ENCODE results near the gene ROPN1B.
"Not testable (repeated sequence)": the region's sequence is repeated elsewhere in the genome, so short reads cannot be mapped to it uniquely, and the experiment has no call there.

The ROPN1B gene

GRCh38 chr3:125990253-125990970, 21.4 kb downstream of the ROPN1B start:
- TF ChIP-seq POLR2A (IDR thresholded peaks at IDR 0.05; ENCODE audit: low read length) = peak; percentile 64
- TF ChIP-seq GATA1 (IDR thresholded peaks at IDR 0.05; ENCODE audit: low read depth, low read length) = no peak
- DNase-seq = peak; percentile 59 to 69

GRCh38 chr3:125996751-125997150, 27.8 kb downstream of the ROPN1B start:
- not testable (repeated sequence) for DNase-seq

DNA sequence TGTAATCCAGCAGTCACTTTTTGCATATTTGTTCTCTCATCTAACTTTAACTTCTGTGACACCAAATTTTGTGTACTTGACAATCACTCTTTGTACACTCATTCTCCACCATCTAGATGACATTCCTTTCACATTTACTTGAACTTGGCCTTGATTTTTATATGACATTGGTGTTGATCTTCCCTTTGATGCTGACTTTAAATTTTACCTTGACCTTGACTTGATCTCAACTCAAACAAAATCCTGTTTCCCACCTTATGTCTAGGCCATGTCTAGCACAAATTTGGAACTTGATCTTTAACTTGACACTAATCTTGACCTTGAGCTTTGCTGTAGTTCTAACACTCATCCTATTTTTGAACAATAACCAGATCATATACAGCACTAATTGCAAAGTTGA, 33.2 kb downstream of the ROPN1B start:
- no peak for DNase-seq
- TF ChIP-seq GATA1 (IDR thresholded peaks at IDR 0.05; ENCODE audit: low read depth, low read length) (no peak), POLR2A (IDR thresholded peaks at IDR 0.05; ENCODE audit: low read length) (no peak)

DNA sequence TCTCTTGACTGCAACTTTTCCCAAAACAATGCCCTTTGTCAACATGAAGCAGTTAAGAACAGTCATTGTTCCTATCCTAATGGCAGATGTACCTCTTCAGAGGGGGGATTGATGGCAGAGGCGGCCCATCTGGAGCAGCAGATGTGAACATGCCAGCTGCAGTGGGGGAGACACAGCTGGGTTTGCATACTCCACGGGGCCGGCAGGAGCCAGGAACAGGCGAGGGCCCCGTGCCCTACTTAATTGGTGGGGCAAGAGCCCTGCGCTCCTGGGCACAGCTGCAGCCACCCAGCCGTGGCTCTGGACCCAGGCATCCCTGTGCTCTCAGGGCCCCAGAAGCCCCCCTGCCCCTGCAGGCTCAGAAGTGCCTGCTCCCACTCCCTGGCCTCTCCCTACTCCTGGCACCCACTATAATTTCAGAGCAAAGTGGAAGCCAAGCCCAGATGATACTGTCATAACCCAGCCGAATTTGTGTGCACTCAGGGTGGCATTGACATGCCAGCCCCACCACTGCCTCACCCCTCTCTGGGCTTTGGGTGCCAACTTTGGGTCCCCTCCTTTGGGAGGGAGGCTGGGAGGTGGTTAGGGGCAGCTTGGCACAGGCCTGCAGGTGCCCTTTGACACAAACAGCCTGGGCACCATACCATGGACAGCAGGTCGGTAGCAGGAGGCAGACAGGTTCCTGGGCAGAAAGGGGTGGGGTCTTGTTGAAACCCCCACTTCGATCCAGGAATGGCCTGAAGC, 34.6 kb downstream of the ROPN1B start:
- no peak for TF ChIP-seq POLR2A (IDR thresholded peaks at IDR 0.05; ENCODE audit: low read length)
- no peak for TF ChIP-seq GATA1 (IDR thresholded peaks at IDR 0.05; ENCODE audit: low read depth, low read length)
- DNase-seq = no peak

DNA sequence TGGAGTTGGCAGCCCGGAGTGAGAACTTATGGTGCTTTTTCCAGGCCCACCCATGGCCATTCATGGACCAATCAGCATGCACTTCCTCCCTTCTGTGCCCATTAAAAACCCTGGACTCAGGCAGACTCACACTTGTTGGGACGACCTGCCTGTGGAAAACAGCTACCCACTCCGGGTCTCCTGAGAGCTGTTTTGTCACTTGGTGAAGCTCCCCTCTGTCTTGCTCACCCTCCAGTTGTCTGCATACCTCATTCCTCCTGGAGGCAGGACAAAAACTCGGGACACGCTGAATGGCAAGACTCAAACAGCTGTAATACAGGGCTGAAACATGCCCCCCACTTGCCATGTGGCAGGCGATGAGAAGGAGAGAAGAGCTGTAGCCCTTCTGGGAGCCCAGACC, 35.2 kb downstream of the ROPN1B start:
- no peak for DNase-seq
- TF ChIP-seq GATA1 (IDR thresholded peaks at IDR 0.05; ENCODE audit: low read depth, low read length) (no peak), POLR2A (IDR thresholded peaks at IDR 0.05; ENCODE audit: low read length) (no peak)

- DNase-seq = no peak
- TF ChIP-seq GATA1 (IDR thresholded peaks at IDR 0.05; ENCODE audit: low read depth, low read length) = no peak
- no peak for TF ChIP-seq POLR2A (IDR thresholded peaks at IDR 0.05; ENCODE audit: low read length)
Observed at GRCh38 chr3:126004692-126005091, 35.7 kb downstream of the ROPN1B start.

DNA sequence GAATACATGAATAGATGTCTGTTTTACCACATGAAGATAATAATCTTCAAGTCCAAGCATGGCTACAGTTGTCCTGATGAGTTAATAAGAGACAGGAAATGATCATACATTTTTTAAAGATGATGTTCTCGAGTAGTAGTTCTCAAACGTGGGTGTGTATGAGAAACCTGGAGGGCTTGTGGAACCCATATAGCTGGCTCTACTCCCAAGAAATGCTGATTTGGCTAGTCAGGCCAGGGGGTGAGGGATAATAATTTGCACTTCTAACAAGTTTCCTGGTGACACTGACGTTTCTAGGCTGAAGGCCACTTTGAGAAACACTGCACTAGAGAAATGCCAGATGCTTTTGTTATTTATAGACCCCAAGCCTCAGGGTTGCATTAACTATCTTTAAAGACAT, 37.0 kb downstream of the ROPN1B start:
- DNase-seq = no peak
- TF ChIP-seq POLR2A (IDR thresholded peaks at IDR 0.05; ENCODE audit: low read length) (no peak), GATA1 (IDR thresholded peaks at IDR 0.05; ENCODE audit: low read depth, low read length) (no peak)

GRCh38 chr3:126008219-126008618, 39.2 kb downstream of the ROPN1B start:
- no peak for TF ChIP-seq POLR2A (IDR thresholded peaks at IDR 0.05; ENCODE audit: low read length)
- TF ChIP-seq GATA1 (IDR thresholded peaks at IDR 0.05; ENCODE audit: low read depth, low read length) = no peak
- no peak for DNase-seq

DNA sequence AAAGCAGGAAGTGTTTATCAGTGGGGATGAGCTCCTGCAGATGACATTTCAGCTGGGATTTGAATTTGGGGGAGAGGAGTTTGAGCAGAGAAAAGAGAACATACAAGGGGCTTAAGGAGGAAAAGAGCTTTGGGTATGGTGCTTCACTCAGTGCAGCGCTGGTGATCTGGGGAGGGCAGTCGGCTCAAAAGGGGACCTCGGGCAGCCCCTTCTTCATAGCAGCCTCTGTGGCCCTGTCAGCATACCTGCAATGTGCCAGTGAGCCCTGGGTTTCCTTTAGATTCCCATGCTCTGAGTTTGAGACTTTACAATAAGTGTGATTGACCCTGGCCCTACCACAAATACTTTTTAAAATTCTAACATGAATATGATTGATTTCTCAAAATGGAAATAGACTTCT, 40.2 kb downstream of the ROPN1B start:
- no peak for DNase-seq
- TF ChIP-seq POLR2A (IDR thresholded peaks at IDR 0.05; ENCODE audit: low read length) = no peak
- no peak for TF ChIP-seq GATA1 (IDR thresholded peaks at IDR 0.05; ENCODE audit: low read depth, low read length)

DNA sequence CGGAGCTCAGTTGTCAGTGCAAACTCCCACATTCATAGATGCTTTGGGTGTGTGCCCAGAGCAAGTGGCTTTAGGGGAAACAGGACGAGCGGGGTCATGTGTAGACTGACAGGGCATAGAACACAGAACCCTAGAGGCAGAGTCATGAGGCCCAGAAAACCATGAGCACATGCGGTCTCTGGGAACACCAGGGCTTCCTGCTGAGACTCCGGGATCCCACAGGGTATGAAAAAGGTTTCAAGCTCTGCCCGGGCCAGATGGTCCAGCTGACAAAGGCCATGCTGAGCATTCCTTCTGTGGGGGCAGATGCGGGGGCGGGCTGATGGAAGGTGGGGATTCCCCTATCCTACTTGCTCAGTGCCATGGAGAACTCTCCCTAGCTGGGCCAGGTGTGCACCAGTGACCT, 44.8 kb downstream of the ROPN1B start:
- no peak for DNase-seq
- TF ChIP-seq GATA1 (IDR thresholded peaks at IDR 0.05; ENCODE audit: low read depth, low read length) (no peak), POLR2A (IDR thresholded peaks at IDR 0.05; ENCODE audit: low read length) (no peak)

GRCh38 chr3:126014252-126014651, 45.3 kb downstream of the ROPN1B start:
- DNase-seq = no peak
- TF ChIP-seq GATA1 (IDR thresholded peaks at IDR 0.05; ENCODE audit: low read depth, low read length) = no peak
- no peak for TF ChIP-seq POLR2A (IDR thresholded peaks at IDR 0.05; ENCODE audit: low read length)

GRCh38 chr3:126015075-126015474, 46.1 kb downstream of the ROPN1B start:
- TF ChIP-seq POLR2A (IDR thresholded peaks at IDR 0.05; ENCODE audit: low read length) (no peak), GATA1 (IDR thresholded peaks at IDR 0.05; ENCODE audit: low read depth, low read length) (no peak)
- no peak for DNase-seq

GRCh38 chr3:126016616-126017015, 47.6 kb downstream of the ROPN1B start:
- no peak for TF ChIP-seq GATA1 (IDR thresholded peaks at IDR 0.05; ENCODE audit: low read depth, low read length)
- no peak for TF ChIP-seq POLR2A (IDR thresholded peaks at IDR 0.05; ENCODE audit: low read length)
- no peak for DNase-seq

GRCh38 chr3:126017362-126017761, 48.4 kb downstream of the ROPN1B start:
- no peak for DNase-seq
- TF ChIP-seq GATA1 (IDR thresholded peaks at IDR 0.05; ENCODE audit: low read depth, low read length) = no peak
- TF ChIP-seq POLR2A (IDR thresholded peaks at IDR 0.05; ENCODE audit: low read length) = no peak

DNA sequence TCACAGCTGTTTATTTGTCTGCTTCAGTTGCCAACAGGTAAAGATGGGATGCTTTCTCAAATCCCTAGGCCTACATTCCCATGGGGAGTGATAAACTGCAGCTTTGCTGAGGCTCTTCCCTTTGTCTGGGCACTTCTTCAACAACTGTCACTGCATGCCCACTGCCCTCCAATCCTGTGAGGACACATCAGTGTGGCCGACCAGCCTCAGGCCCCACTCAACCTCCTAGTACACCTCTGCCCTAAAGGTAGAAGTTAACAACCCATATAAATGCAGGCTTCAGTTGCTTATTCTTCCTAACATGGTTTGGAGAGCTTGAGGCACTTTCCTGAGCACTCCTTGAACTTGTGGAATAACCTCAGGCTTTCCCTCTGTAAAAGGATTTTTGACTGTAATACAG, 49.6 kb downstream of the ROPN1B start:
- DNase-seq = no peak
- no peak for TF ChIP-seq GATA1 (IDR thresholded peaks at IDR 0.05; ENCODE audit: low read depth, low read length)
- no peak for TF ChIP-seq POLR2A (IDR thresholded peaks at IDR 0.05; ENCODE audit: low read length)

Measured in erythroblast (primary cell).